ENCODE results near the gene BPTF.
"Not testable (repeated sequence)": the region's sequence is repeated elsewhere in the genome, so short reads cannot be mapped to it uniquely, and the experiment has no call there.

BPTF gene

GRCh38 chr17:67833134-67833533 is 7.8 kb downstream of the BPTF start:
- no peak for DNase-seq

GRCh38 chr17:67833946-67834631 is 8.8 kb downstream of the BPTF start:
- no peak for DNase-seq

- DNase-seq, result no peak
Observed at GRCh38 chr17:67834634-67835033, 9.3 kb downstream of the BPTF start.

GRCh38 chr17:67836205-67836987 is 11.1 kb downstream of the BPTF start:
- DNase-seq, result no peak

- no peak for DNase-seq
Observed at GRCh38 chr17:67837965-67838364, 12.7 kb downstream of the BPTF start.

GRCh38 chr17:67838538-67838937 is 13.2 kb downstream of the BPTF start:
- DNase-seq, result no peak

GRCh38 chr17:67841992-67842391 is 16.7 kb downstream of the BPTF start:
- no peak for DNase-seq

GRCh38 chr17:67842648-67843047 is 17.3 kb downstream of the BPTF start:
- no peak for DNase-seq

- DNase-seq, result no peak
Observed at GRCh38 chr17:67845374-67845773, 20.1 kb downstream of the BPTF start.

GRCh38 chr17:67848189-67848588 is 22.9 kb downstream of the BPTF start:
- not testable (repeated sequence) for DNase-seq

GRCh38 chr17:67848846-67849245 is 23.5 kb downstream of the BPTF start:
- not testable (repeated sequence) for DNase-seq

- DNase-seq, result no peak
Observed at GRCh38 chr17:67850991-67851631, 25.8 kb downstream of the BPTF start.

- no peak for DNase-seq
Observed at GRCh38 chr17:67853703-67854102, 28.4 kb downstream of the BPTF start.

GRCh38 chr17:67854378-67854777 is 29.1 kb downstream of the BPTF start:
- DNase-seq, result no peak

- DNase-seq, result no peak
Observed at GRCh38 chr17:67855504-67856324, 30.4 kb downstream of the BPTF start.

- DNase-seq, result not testable (repeated sequence)
Observed at GRCh38 chr17:67856402-67856801, 31.1 kb downstream of the BPTF start.

- no peak for DNase-seq
Observed at GRCh38 chr17:67862614-67863217, 37.4 kb downstream of the BPTF start.

GRCh38 chr17:67863624-67864247 is 38.4 kb downstream of the BPTF start:
- DNase-seq, result no peak

GRCh38 chr17:67865438-67865837 is 40.1 kb downstream of the BPTF start:
- DNase-seq, result no peak

GRCh38 chr17:67867591-67867990 is 42.3 kb downstream of the BPTF start:
- DNase-seq, result no peak

GRCh38 chr17:67868176-67868575 is 42.9 kb downstream of the BPTF start:
- no peak for DNase-seq

Measured in nucleus accumbens (tissue), 56 donors.